GM23338 (cell line): Measurements from ENCODE around the gene CCDC157. TPM values are rescaled to one million over a fixed set of nuclear protein-coding genes. Genes with fewer than 3 reads are reported as not detected.

Experiments
- ATAC-seq: fragments of 200-7000 bp; cut with Tn5 transposase; 3 replicates; pipeline ENCODE4 v1.9.1; 2020
- DNase-seq: peaks from one replicate; pipeline ENCODE4 v3.0.0-alpha.2; 2015; ENCODE audit warnings: low spot score
- H2AFZ ChIP-seq: fragments of 200-600 bp; sonication (generic); 2 replicates; pipeline ENCODE4 v1.8.0; 2016; ENCODE audit warnings: antibody characterized with exemption, mild to moderate bottlenecking, moderate library complexity
- H3F3A ChIP-seq: fragments of 200-600 bp; sonication (generic); replicated peaks from 2 replicates; pipeline ENCODE4 v1.8.0; 2017; ENCODE audit warnings: antibody characterized with exemption, mixed run types, low read depth
- H3K27ac ChIP-seq: fragments of 200-600 bp; sonication (generic); 2 replicates; pipeline ENCODE4 v1.6.1; 2016; ENCODE audit warnings: low read depth
- H3K27me3 ChIP-seq: fragments of 200-600 bp; sonication (generic); 2 replicates; pipeline ENCODE4 v1.8.0; 2016; ENCODE audit warnings: mild to moderate bottlenecking, mixed run types, moderate library complexity; ENCODE audit not compliant: insufficient read depth
- H3K36me3 ChIP-seq: fragments of 200-600 bp; sonication (generic); 2 replicates; pipeline ENCODE4 v1.8.0; 2016; ENCODE audit warnings: mild to moderate bottlenecking; ENCODE audit not compliant: insufficient read depth
- H3K4me1 ChIP-seq: fragments of 200-600 bp; sonication (generic); 2 replicates; pipeline ENCODE4 v1.8.0; 2016; ENCODE audit warnings: mild to moderate bottlenecking, moderate library complexity; ENCODE audit not compliant: insufficient read depth
- H3K4me2 ChIP-seq: fragments of 200-600 bp; sonication (generic); 2 replicates; pipeline ENCODE4 v1.7.1; 2017; ENCODE audit warnings: mixed run types
- H3K4me3 ChIP-seq: fragments of 200-600 bp; sonication (generic); 2 replicates; pipeline ENCODE4 v1.6.1; 2016; ENCODE audit warnings: mixed run types
- H3K79me2 ChIP-seq: fragments of 200-600 bp; sonication (generic); replicated peaks from 2 replicates; pipeline ENCODE4 v1.8.0; 2017; ENCODE audit warnings: mild to moderate bottlenecking; ENCODE audit not compliant: insufficient read depth
- H3K9me2 ChIP-seq: fragments of 200-600 bp; sonication (generic); 2 replicates; pipeline ENCODE4 v1.8.0; 2017; ENCODE audit not compliant: insufficient read depth
- H4K20me1 ChIP-seq: fragments of 200-600 bp; sonication (generic); replicated peaks from 2 replicates; pipeline ENCODE4 v1.8.0; 2017; ENCODE audit warnings: mild to moderate bottlenecking; ENCODE audit not compliant: insufficient read depth
- H3K27ac Mint-ChIP-seq: 2 replicates; pipeline ENCODE4 v1.8.0; 2020; ENCODE audit warnings: inconsistent platforms, mild to moderate bottlenecking, moderate library complexity, mixed read lengths
- H3K27me3 Mint-ChIP-seq: 3 replicates; pipeline ENCODE4 v1.8.0; 2022; ENCODE audit warnings: low read depth, mild to moderate bottlenecking, moderate library complexity, mixed read lengths, inconsistent platforms; ENCODE audit not compliant: insufficient read depth, poor library complexity
- H3K36me3 Mint-ChIP-seq: 3 replicates; pipeline ENCODE4 v1.8.0; 2021; ENCODE audit warnings: low read depth, mild to moderate bottlenecking, inconsistent platforms, moderate library complexity, mixed read lengths
- H3K4me1 Mint-ChIP-seq: 3 replicates; pipeline ENCODE4 v1.8.0; 2020; ENCODE audit warnings: mild to moderate bottlenecking, inconsistent platforms, mixed read lengths
- H3K4me3 Mint-ChIP-seq: 3 replicates; pipeline ENCODE4 v1.8.0; 2021; ENCODE audit warnings: moderate library complexity, mild to moderate bottlenecking, inconsistent platforms, mixed read lengths
- H3K9me3 Mint-ChIP-seq: 3 replicates; pipeline ENCODE4 v1.8.0; 2020; ENCODE audit warnings: moderate library complexity, mild to moderate bottlenecking, inconsistent platforms, mixed read lengths
- CREB1 ChIP-seq: fragments of 250-450 bp; sonication (Bioruptor Pico); IDR thresholded peaks from 2 replicates; pipeline ENCODE4 v1.5.0; 2020; ENCODE audit warnings: low read depth, mild to moderate bottlenecking, moderate library complexity
- CTCF ChIP-seq, 2 experiments: fragments of 200-600 bp in 1 of 2; sonication (generic) in 1 of 2; conservative IDR thresholded peaks; 2 replicates each; pipeline versions ENCODE4 v1.5.1 to v1.6.1; 2016 to 2017; ENCODE audit warnings: antibody characterized with exemption in 2 of 2, low read depth in 2 of 2, mild to moderate bottlenecking in 2 of 2, moderate library complexity in 1 of 2
- ETS1 ChIP-seq: IDR thresholded peaks from 2 replicates; pipeline ENCODE4 v1.6.1; 2016; ENCODE audit warnings: antibody characterized with exemption
- EZH2 ChIP-seq: fragments of 200-600 bp; sonication (generic); IDR thresholded peaks from one replicate; pipeline ENCODE4 v1.8.0; 2017; ENCODE audit warnings: antibody characterized with exemption, mild to moderate bottlenecking, low read depth; ENCODE audit not compliant: unreplicated experiment
- EZH2phosphoT487 ChIP-seq: fragments of 200-600 bp; sonication (generic); IDR thresholded peaks from one replicate; pipeline ENCODE4 v1.8.1; 2018; ENCODE audit warnings: antibody characterized with exemption; ENCODE audit not compliant: unreplicated experiment
- JUNB ChIP-seq: IDR thresholded peaks from one replicate; pipeline ENCODE4 v1.6.1; 2016; ENCODE audit warnings: antibody characterized with exemption; ENCODE audit not compliant: unreplicated experiment
- NANOG ChIP-seq: IDR thresholded peaks from 2 replicates; pipeline ENCODE4 v1.6.1; 2016; ENCODE audit warnings: antibody characterized with exemption, borderline replicate concordance
- POLR2AphosphoS5 ChIP-seq: IDR thresholded peaks from 2 replicates; pipeline ENCODE4 v1.6.1; 2016; ENCODE audit warnings: antibody characterized with exemption, low read depth
- REST ChIP-seq: IDR thresholded peaks from one replicate; pipeline ENCODE4 v1.6.1; 2018; ENCODE audit warnings: antibody characterized with exemption; ENCODE audit not compliant: unreplicated experiment
- STAT1 ChIP-seq: IDR thresholded peaks from one replicate; pipeline ENCODE4 v1.6.1; 2016; ENCODE audit warnings: antibody characterized with exemption; ENCODE audit not compliant: unreplicated experiment
- ZNF114 ChIP-seq: fragments of 250-450 bp; sonication (Bioruptor Pico); IDR thresholded peaks from 2 replicates; pipeline ENCODE4 v1.5.0; 2020; ENCODE audit warnings: mild to moderate bottlenecking, moderate library complexity
- ZNF331 ChIP-seq: fragments of 250-450 bp; sonication (Bioruptor Pico); IDR thresholded peaks from 2 replicates; pipeline ENCODE4 v1.5.0; 2020; ENCODE audit warnings: low read depth, mild to moderate bottlenecking, moderate library complexity
- ZNF462 ChIP-seq: fragments of 250-450 bp; sonication (Bioruptor Pico); IDR thresholded peaks from 2 replicates; pipeline ENCODE4 v1.5.0; 2020; ENCODE audit warnings: mild to moderate bottlenecking, moderate library complexity
- polyA plus RNA-seq: library from polyadenylated mRNA; unstranded; fragments of >200 nt; fragmentation: Nextera tagmentation; extraction: Ambion mirVana; gene quantifications from 2 replicates; pipeline ENCODE4 v1.2.1, GENCODE V29; 2016
- total RNA-seq: library from RNA; depleted of rRNA; stranded (reverse); fragments of >200 nt; shearing (Covaris generic); gene quantifications from 2 replicates; pipeline ENCODE4 v1.2.3, GENCODE V29; 2014

The CCDC157 gene
- total and polyA plus RNA-seq, 2 experiments from 2014 or later: 3.8 to 7.9 TPM

GRCh38 chr22:30334646-30335045 is 22.2 kb upstream of the CCDC157 start:
- H3K9me3 Mint-ChIP-seq: no peaks in the 10 kb centered on the region
- peaks cover 5% of the 10 kb centered on the region for H3K27me3 Mint-ChIP-seq
- H3K4me3 Mint-ChIP-seq: no peak overlapping the region
- H3K36me3 Mint-ChIP-seq: peaks cover 87% of the 10 kb centered on the region
- Histone ChIP-seq H3K4me1 (no peaks in the 10 kb centered on the region), H3K9me2 (no peaks in the 10 kb centered on the region), H3K36me3 (peaks cover 43% of the 10 kb centered on the region), H3K4me2 (no peak overlapping the region), H3F3A (peaks cover 5% of the 10 kb centered on the region; the same call in 1 of the 2 replicates), H2AFZ (no peak overlapping the region), H3K27ac (no peak overlapping the region), H4K20me1 (peaks cover 13% of the 10 kb centered on the region; the same call in 1 of the 2 replicates), H3K79me2 (no peaks in the 10 kb centered on the region), H3K27me3 (no peaks in the 10 kb centered on the region), H3K4me3 (no peak overlapping the region)
- no peak overlapping the region for H3K27ac Mint-ChIP-seq
- DNase-seq (no peak), ATAC-seq (no peak)
- no peaks in the 10 kb centered on the region for H3K4me1 Mint-ChIP-seq
- TF ChIP-seq NANOG (no peak), EZH2phosphoT487 (no peak), POLR2AphosphoS5 (no peak), EZH2 (no peak), REST (no peak), ZNF462 (no peak), ETS1 (no peak), ZNF114 (no peak), JUNB (no peak), ZNF331 (CRISPR knock-in tag) (no peak), STAT1 (no peak), CTCF (conservative IDR thresholded peaks at IDR 0.05; ENCODE audit: low read depth in 2 of 2) (no peak), CREB1 (CRISPR knock-in tag) (no peak)
